Mesenchymal stem cell (in vitro differentiated cells and primary cell): ENCODE results near the gene MGAM2. TPM values are rescaled to one million over a fixed set of nuclear protein-coding genes. Genes with fewer than 3 reads are reported as not detected.

ENCODE experiments used
- DNase-seq: peaks from one replicate; pipeline ENCODE4 v3.0.0-alpha.2; 2013
- H2AFZ ChIP-seq: one replicate; pipeline ENCODE4 v1.6.1; 2013; ENCODE audit warnings: low read depth, mild to moderate bottlenecking, control low read depth, inconsistent platforms, low read length, moderate library complexity
- H2AK5ac ChIP-seq: 2 replicates; pipeline ENCODE4 v1.6.1; 2013; ENCODE audit warnings: low read length, moderate library complexity, mild to moderate bottlenecking, inconsistent platforms; ENCODE audit not compliant: severe bottlenecking
- H2BK120ac ChIP-seq: one replicate; pipeline ENCODE4 v1.6.1; 2013; ENCODE audit warnings: low read depth, mild to moderate bottlenecking, inconsistent platforms, low read length, moderate library complexity
- H2BK12ac ChIP-seq, 2 experiments: one replicate each; pipeline ENCODE4 v1.6.1; 2013; ENCODE audit warnings: inconsistent platforms in 2 of 2, low read length in 2 of 2, mild to moderate bottlenecking in 2 of 2, moderate library complexity in 2 of 2, control low read depth in 1 of 2
- H2BK15ac ChIP-seq: one replicate; pipeline ENCODE4 v1.6.1; 2013; ENCODE audit warnings: mild to moderate bottlenecking, low read depth, inconsistent platforms; ENCODE audit not compliant: poor library complexity, severe bottlenecking
- H2BK5ac ChIP-seq: 2 replicates; pipeline ENCODE4 v1.6.1; 2013; ENCODE audit warnings: low read depth, mild to moderate bottlenecking, low read length, control low read depth, inconsistent platforms; ENCODE audit not compliant: poor library complexity, severe bottlenecking
- H3K14ac ChIP-seq, 2 experiments: one replicate each; pipeline ENCODE4 v1.6.1; 2013; ENCODE audit warnings: inconsistent platforms in 2 of 2, low read length in 2 of 2, control low read depth in 1 of 2, mild to moderate bottlenecking in 1 of 2, moderate library complexity in 1 of 2
- H3K18ac ChIP-seq, 2 experiments: one replicate each; pipeline ENCODE4 v1.6.1; 2013; ENCODE audit warnings: inconsistent platforms in 2 of 2, low read length in 2 of 2, control low read depth in 1 of 2, low read depth in 1 of 2, mild to moderate bottlenecking in 1 of 2
- H3K23ac ChIP-seq, 2 experiments: one replicate each; pipeline ENCODE4 v1.6.1; 2013; ENCODE audit warnings: inconsistent platforms in 2 of 2, low read length in 2 of 2, mild to moderate bottlenecking in 2 of 2, moderate library complexity in 2 of 2, control low read depth in 1 of 2
- H3K27ac ChIP-seq: 2 replicates; pipeline ENCODE4 v1.5.1; 2013; ENCODE audit warnings: mild to moderate bottlenecking, moderate library complexity, low read length, control low read depth, inconsistent platforms; ENCODE audit not compliant: poor library complexity, severe bottlenecking
- H3K27me3 ChIP-seq, 2 experiments: 2 replicates each; pipeline versions ENCODE4 v1.6.1 to v1.7.0; 2013; ENCODE audit warnings: low read length in 2 of 2, mild to moderate bottlenecking in 2 of 2, moderate library complexity in 2 of 2, control low read depth in 1 of 2, inconsistent platforms in 1 of 2; ENCODE audit not compliant: control insufficient read depth in 1 of 2, insufficient read depth in 1 of 2
- H3K36me3 ChIP-seq, 2 experiments: 2 replicates each; pipeline versions ENCODE4 v1.6.1 to v1.7.0; 2013; ENCODE audit warnings: low read length in 2 of 2, control low read depth in 1 of 2, inconsistent platforms in 1 of 2, low read depth in 1 of 2, mild to moderate bottlenecking in 1 of 2; ENCODE audit not compliant: insufficient read depth in 2 of 2, control insufficient read depth in 1 of 2
- H3K4ac ChIP-seq, 2 experiments: one replicate each; pipeline ENCODE4 v1.6.1; 2013; ENCODE audit warnings: inconsistent platforms in 2 of 2, low read length in 2 of 2, mild to moderate bottlenecking in 2 of 2, moderate library complexity in 2 of 2, control low read depth in 1 of 2, low read depth in 1 of 2
- H3K4me1 ChIP-seq: 2 replicates; pipeline ENCODE4 v1.6.1; 2013; ENCODE audit warnings: low read depth, low read length, control low read depth; ENCODE audit not compliant: control insufficient read depth, insufficient read depth
- H3K4me2 ChIP-seq: 2 replicates; pipeline ENCODE4 v1.6.1; 2013; ENCODE audit warnings: low read length, mild to moderate bottlenecking, inconsistent platforms; ENCODE audit not compliant: poor library complexity, severe bottlenecking
- H3K4me3 ChIP-seq, 2 experiments: 2 replicates each; pipeline versions ENCODE4 v1.5.1 to v1.7.0; 2013; ENCODE audit warnings: low read length in 2 of 2, mild to moderate bottlenecking in 2 of 2, control low read depth in 1 of 2, low read depth in 1 of 2; ENCODE audit not compliant: insufficient read depth in 1 of 2
- H3K79me1 ChIP-seq: replicated peaks from 2 replicates; pipeline ENCODE4 v1.6.1; 2013; ENCODE audit warnings: mild to moderate bottlenecking, control low read depth, low read length, inconsistent platforms; ENCODE audit not compliant: poor library complexity, severe bottlenecking
- H3K9ac ChIP-seq: 2 replicates; pipeline ENCODE4 v1.7.0; 2013; ENCODE audit warnings: mild to moderate bottlenecking, low read length, moderate library complexity
- H3K9me3 ChIP-seq: 2 replicates; pipeline ENCODE4 v1.7.0; 2013; ENCODE audit warnings: mild to moderate bottlenecking, low read length; ENCODE audit not compliant: control insufficient read depth
- H4K8ac ChIP-seq: one replicate; pipeline ENCODE4 v1.6.1; 2013; ENCODE audit warnings: inconsistent platforms, mild to moderate bottlenecking, low read length, moderate library complexity
- H4K91ac ChIP-seq: one replicate; pipeline ENCODE4 v1.6.1; 2013; ENCODE audit warnings: mild to moderate bottlenecking, low read length, inconsistent platforms
- WGBS: methylation state at CpG from one replicate; pipeline ENCODE4 v1.1.7; 2013; ENCODE audit warnings: mixed read lengths; 5-methylcytosine and 5-hydroxymethylcytosine counted together
- polyA plus RNA-seq, 2 experiments: library from polyadenylated mRNA; stranded (reverse); fragments of 200-250 nt; gene quantifications; one replicate each; pipeline ENCODE4 v1.2.3, GENCODE V29; 2013

The MGAM2 gene
- not detected for polyA plus RNA-seq (2013, experiment 1 of 2)
- polyA plus RNA-seq (2013, experiment 2 of 2), result not detected

GRCh38 chr7:142111499-142111898 lies at the start of gene MGAM2:
TSS of gene MGAM2 (plus strand) at chr7:142111718. CDS start at chr7:142116874, 5,156 bp downstream.
- H3K36me3 ChIP-seq, result no peaks in the 10 kb centered on the region
- H3K9me3 ChIP-seq, result no peaks in the 10 kb centered on the region
- H4K8ac ChIP-seq, result no peak within 1 kb of the TSS
- no peak within 1 kb of the TSS for H3K9ac ChIP-seq
- no peak within 1 kb of the TSS for H2AK5ac ChIP-seq
- H3K14ac ChIP-seq, result no peak within 1 kb of the TSS
- H3K4me1 ChIP-seq, result no peaks in the 10 kb centered on the region
- no peak within 1 kb of the TSS for H3K18ac ChIP-seq
- H2BK12ac ChIP-seq, result no peak within 1 kb of the TSS
- no peak within 1 kb of the TSS for H2BK5ac ChIP-seq
- H2BK120ac ChIP-seq, result no peak within 1 kb of the TSS
- H3K23ac ChIP-seq, result no peak within 1 kb of the TSS
- H3K4ac ChIP-seq, result no peak within 1 kb of the TSS
- no peak within 1 kb of the TSS for H2AFZ ChIP-seq
- H2BK15ac ChIP-seq, result no peak within 1 kb of the TSS
- peak within 1 kb of the TSS; percentile 56 for H4K91ac ChIP-seq
- no peak within 1 kb of the TSS for H3K4me2 ChIP-seq
- H3K27ac ChIP-seq, result no peak within 1 kb of the TSS
- no peak for DNase-seq
- no peak within 1 kb of the TSS for H3K4me3 ChIP-seq
- H3K27me3 ChIP-seq, result no peaks in the 10 kb centered on the region
- H3K79me1 ChIP-seq, result no peaks in the 10 kb centered on the region
- 64% methylated on average over 2 of the region's 4 CpGs for WGBS

DNA sequence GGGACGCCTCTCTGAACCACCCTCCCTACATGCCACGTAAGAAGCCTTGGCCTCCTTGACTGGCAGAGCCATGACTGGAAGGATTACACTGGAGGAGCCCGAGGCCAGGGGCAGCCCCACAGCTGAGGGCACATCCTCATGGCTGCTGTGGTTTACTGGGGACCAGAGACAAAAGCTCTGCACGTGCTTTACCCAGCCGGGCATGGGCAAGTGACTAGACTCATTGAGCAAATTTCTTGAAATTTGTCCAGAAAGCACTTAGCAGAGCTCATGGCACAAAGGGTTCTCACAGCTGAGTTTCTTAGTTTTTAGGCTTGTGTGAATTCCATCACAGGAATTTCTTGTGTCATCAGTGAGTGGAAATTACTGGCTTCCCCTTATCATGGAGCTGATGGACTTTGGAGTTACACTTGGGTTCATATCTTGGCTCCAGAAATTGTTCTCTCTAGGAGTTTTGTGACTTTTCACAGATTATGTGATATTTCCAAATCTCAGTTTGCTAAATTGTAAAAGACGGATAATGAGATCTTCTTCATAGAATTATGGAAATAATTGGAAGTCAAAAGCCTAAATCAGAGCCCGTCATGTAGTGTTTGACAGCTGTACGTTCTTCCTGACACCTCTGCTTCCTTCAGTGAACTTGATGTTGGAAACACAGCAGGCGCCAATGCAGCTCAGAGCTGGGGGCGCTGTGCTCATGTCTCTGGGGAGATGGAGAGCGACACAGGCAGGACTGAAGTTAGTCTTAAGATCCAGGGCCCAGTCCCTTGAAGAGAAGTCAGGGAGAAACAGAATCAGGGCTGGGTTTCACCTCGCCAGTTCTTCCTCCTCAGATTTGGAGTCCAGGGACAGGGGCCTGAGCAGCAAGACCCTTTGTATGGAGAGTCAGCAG lies 47.7 kb upstream of the MGAM2 start:
- Histone ChIP-seq H2BK12ac (no peak overlapping the region), H4K91ac (no peak overlapping the region), H2AFZ (no peak overlapping the region), H3K27ac (no peak overlapping the region), H3K9ac (no peak overlapping the region), H3K4ac (no peak overlapping the region), H2BK15ac (no peak overlapping the region), H3K4me3 (no peak overlapping the region), H3K79me1 (no peaks in the 10 kb centered on the region), H3K4me2 (no peak overlapping the region), H4K8ac (no peak overlapping the region), H2AK5ac (no peak overlapping the region), H2BK120ac (no peak overlapping the region), H3K23ac (no peak overlapping the region), H3K4me1 (no peaks in the 10 kb centered on the region), H3K36me3 (no peaks in the 10 kb centered on the region), H3K18ac (no peak overlapping the region), H3K14ac (no peak overlapping the region), H3K9me3 (no peaks in the 10 kb centered on the region), H2BK5ac (no peak overlapping the region), H3K27me3 (peaks cover 0 to 3% of the 10 kb centered on the region in 2 experiments)
- 75% methylated on average over 12 of the region's 12 CpGs for WGBS
- DNase-seq, result no peak

- Histone ChIP-seq H2AK5ac (no peak overlapping the region), H3K14ac (no peak overlapping the region), H3K4ac (no peak overlapping the region), H3K9ac (no peak overlapping the region), H4K91ac (no peak overlapping the region), H3K79me1 (no peaks in the 10 kb centered on the region), H3K23ac (no peak overlapping the region), H2BK15ac (no peak overlapping the region), H3K9me3 (no peaks in the 10 kb centered on the region), H2AFZ (no peak overlapping the region), H3K36me3 (no peaks in the 10 kb centered on the region), H3K27me3 (no peaks in the 10 kb centered on the region), H2BK5ac (no peak overlapping the region), H3K4me3 (no peak overlapping the region), H2BK12ac (no peak overlapping the region), H2BK120ac (no peak overlapping the region), H3K27ac (no peak overlapping the region), H3K4me1 (no peaks in the 10 kb centered on the region), H4K8ac (no peak overlapping the region), H3K18ac (no peak overlapping the region), H3K4me2 (no peak overlapping the region)
- no peak for DNase-seq
- WGBS, result 84% methylated on average over 7 of the region's 8 CpGs
Observed at GRCh38 chr7:142066536-142066935, 45.0 kb upstream of the MGAM2 start.

DNA sequence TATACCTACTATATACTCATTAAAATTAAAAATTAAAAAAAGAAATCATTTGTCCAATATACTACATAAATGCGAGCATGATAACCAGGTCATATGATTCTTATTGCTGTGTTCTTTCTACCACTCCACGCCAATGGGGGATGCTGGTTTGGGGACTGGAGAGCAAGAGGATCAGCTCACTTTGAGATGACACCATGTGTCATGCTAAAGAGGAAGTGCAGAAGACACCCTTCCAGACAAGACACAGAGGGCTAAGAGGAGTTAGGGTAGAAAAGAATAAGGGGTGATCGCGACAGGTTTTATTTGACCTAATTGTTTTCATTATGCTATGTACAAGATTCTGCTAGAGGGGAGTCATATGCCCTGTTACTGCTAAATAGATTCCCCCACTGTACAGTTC lies 33.8 kb upstream of the MGAM2 start:
- no peak overlapping the region for H2BK12ac ChIP-seq
- no peak overlapping the region for H3K4me3 ChIP-seq
- no peak overlapping the region for H2AFZ ChIP-seq
- no peak overlapping the region for H3K9ac ChIP-seq
- H3K4me1 ChIP-seq, result no peaks in the 10 kb centered on the region
- no peak overlapping the region for H2AK5ac ChIP-seq
- no peak overlapping the region for H4K91ac ChIP-seq
- H2BK15ac ChIP-seq, result no peak overlapping the region
- no peak overlapping the region for H2BK120ac ChIP-seq
- H3K18ac ChIP-seq, result no peak overlapping the region
- no peak overlapping the region for H4K8ac ChIP-seq
- H3K4me2 ChIP-seq, result no peak overlapping the region
- DNase-seq, result no peak
- H3K14ac ChIP-seq, result no peak overlapping the region
- no peaks in the 10 kb centered on the region for H3K27me3 ChIP-seq
- H3K36me3 ChIP-seq, result no peaks in the 10 kb centered on the region
- H3K27ac ChIP-seq, result no peak overlapping the region
- no peak overlapping the region for H3K23ac ChIP-seq
- H3K79me1 ChIP-seq, result no peaks in the 10 kb centered on the region
- 97% methylated on average over 4 of the region's 4 CpGs for WGBS
- no peak overlapping the region for H2BK5ac ChIP-seq
- no peaks in the 10 kb centered on the region for H3K9me3 ChIP-seq
- no peak overlapping the region for H3K4ac ChIP-seq
